Measurements from ENCODE around the gene DDR2.

GRCh38 chr1:162725301-162725837 is 93.1 kb downstream of the DDR2 start:
- TF ChIP-seq ARNT (IDR thresholded peaks at IDR 0.05) (no peak), SP1 (IDR thresholded peaks at IDR 0.05) (no peak), BHLHE40 (IDR thresholded peaks at IDR 0.05; ENCODE audit: borderline replicate concordance) (no peak), FOXA1 (IDR thresholded peaks at IDR 0.05) (no peak), LEF1 (IDR thresholded peaks at IDR 0.05; ENCODE audit: borderline replicate concordance) (no peak), FOXM1 (IDR thresholded peaks at IDR 0.05; ENCODE audit: borderline replicate concordance) (no peak), L3MBTL2 (conservative IDR thresholded peaks at IDR 0.05) (no peak), ELF4 (IDR thresholded peaks at IDR 0.05) (no peak), SUZ12 (IDR thresholded peaks at IDR 0.05) (no peak)

All from HEK293T (cell line).